ENCODE data around the gene SLN. TPM values are rescaled to one million over a fixed set of nuclear protein-coding genes. Genes with fewer than 3 reads are reported as not detected.

SLN gene
- total and polyA plus RNA-seq, 10 of the 15 experiments (the other 5 are each of a cell fraction or from before 2014, with no cell fraction given): 0.39 TPM; not detected in 9

- ChIA-PET SMC1A (ENCODE audit: uncharacterized antibody, unreplicated experiment) (interaction anchor here (0.7 to 4.1 kb wide), 22 partner anchors 9 to 177 kb away, joined by 3 to 33 read pairs (median 6); partner anchors contain the start of gene ALKBH8), POLR2A (interaction anchor here (0.7 kb wide), 1 partner anchor 114 kb away, joined by 3 read pairs; no protein-coding TSS in a partner anchor), RAD21 (ENCODE audit: unreplicated experiment) (interaction anchor here (0.9 to 3.0 kb wide), 9 partner anchors 8 to 177 kb away, joined by 3 to 28 read pairs (median 5); no protein-coding TSS in a partner anchor), CTCF (interaction anchor here (0.7 to 7.2 kb wide), 31 partner anchors 9 to 218 kb away, joined by 3 to 96 read pairs (median 4); no protein-coding TSS in a partner anchor)
- no peaks in the 10 kb centered on the region for H3K36me3 ChIP-seq (ENCODE audit: control insufficient read depth in 2 of 2, insufficient read depth in 2 of 2, low read length in 1 of 2)
- DNase-seq (ENCODE audit: low read depth, low spot score) (no peak), FAIRE-seq (no peak), ATAC-seq (no peak)
- no peaks in the 10 kb centered on the region for H3K79me2 ChIP-seq (ENCODE audit: control insufficient read depth, insufficient read depth, low read length)
- BruUV-seq (replicated peaks): no TSS peak
- no peak overlapping the region for H3K4me2 ChIP-seq (ENCODE audit: control insufficient read depth, insufficient read depth)
- no peak overlapping the region for H3K27ac ChIP-seq (ENCODE audit: control insufficient read depth, insufficient read depth)
- H3K9me3 ChIP-seq (replicated peaks; ENCODE audit: control insufficient read depth, insufficient read depth, low read length): no peaks in the 10 kb centered on the region
- H3K4me3 ChIP-seq: no peak overlapping the region
- H2AFZ ChIP-seq (ENCODE audit: control insufficient read depth, low read depth, low read length): no peak overlapping the region
- H3K9ac ChIP-seq (ENCODE audit: control insufficient read depth, insufficient read depth, low read length): no peak overlapping the region
- H3K27me3 ChIP-seq (replicated peaks in 1 of 2; ENCODE audit: control insufficient read depth in 2 of 2, insufficient read depth in 2 of 2, low read length in 1 of 2): no peaks in the 10 kb centered on the region
- WGBS (ENCODE audit: insufficient coverage, insufficient replicate concordance, low lambda C conversion rate, missing lambda C conversion rate): 33% methylated on average over 4 of the region's 4 CpGs
- TF ChIP-seq, protein P1, sequence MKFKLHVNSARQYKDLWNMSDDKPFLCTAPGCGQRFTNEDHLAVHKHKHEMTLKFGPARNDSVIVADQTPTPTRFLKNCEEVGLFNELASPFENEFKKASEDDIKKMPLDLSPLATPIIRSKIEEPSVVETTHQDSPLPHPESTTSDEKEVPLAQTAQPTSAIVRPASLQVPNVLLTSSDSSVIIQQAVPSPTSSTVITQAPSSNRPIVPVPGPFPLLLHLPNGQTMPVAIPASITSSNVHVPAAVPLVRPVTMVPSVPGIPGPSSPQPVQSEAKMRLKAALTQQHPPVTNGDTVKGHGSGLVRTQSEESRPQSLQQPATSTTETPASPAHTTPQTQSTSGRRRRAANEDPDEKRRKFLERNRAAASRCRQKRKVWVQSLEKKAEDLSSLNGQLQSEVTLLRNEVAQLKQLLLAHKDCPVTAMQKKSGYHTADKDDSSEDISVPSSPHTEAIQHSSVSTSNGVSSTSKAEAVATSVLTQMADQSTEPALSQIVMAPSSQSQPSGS (IDR thresholded peaks at IDR 0.05; ENCODE audit: low read length): no peak
- TF ChIP-seq NBN (IDR thresholded peaks at IDR 0.05) (no peak), MYB (IDR thresholded peaks at IDR 0.05; ENCODE audit: borderline replicate concordance, low read depth, low read length) (no peak)
- no peaks in the 10 kb centered on the region for H4K20me1 ChIP-seq (ENCODE audit: control insufficient read depth, insufficient read depth)
- intact Hi-C loops (cut with micrococcal nuclease; ENCODE audit: unreplicated experiment) (loop anchor here (2.0 kb wide), 1 partner anchor 31 kb away; no protein-coding TSS in a partner anchor), in situ Hi-C loops (cut with MboI) (loop anchor here (5.0 kb wide), 1 partner anchor 157 kb away; no protein-coding TSS in a partner anchor)
- H3K4me1 ChIP-seq (ENCODE audit: control insufficient read depth, insufficient read depth, low read length): no peaks in the 10 kb centered on the region
Observed at GRCh38 chr11:107740271-107740670, 28.4 kb upstream of the SLN start.

GRCh38 chr11:107736546-107736945, 24.7 kb upstream of the SLN start:
- no peaks in the 10 kb centered on the region; the same call in 1 of the 2 replicates for H3K4me1 ChIP-seq (ENCODE audit: control insufficient read depth, insufficient read depth, low read length)
- WGBS (ENCODE audit: insufficient coverage, insufficient replicate concordance, low lambda C conversion rate, missing lambda C conversion rate): 21% methylated on average over 1 of the region's 1 CpG
- ChIA-PET CTCF (no interaction called here), RAD21 (ENCODE audit: unreplicated experiment) (no interaction called here), POLR2A (no interaction called here), SMC1A (ENCODE audit: uncharacterized antibody, unreplicated experiment) (no interaction called here)
- in situ Hi-C loops (cut with MboI) (loop anchor here (5.0 kb wide), 1 partner anchor 49 kb away; no protein-coding TSS in a partner anchor), intact Hi-C loops (cut with micrococcal nuclease; ENCODE audit: unreplicated experiment) (no loop called here)
- FAIRE-seq: no peak
- no peak for ATAC-seq
- H3K9me3 ChIP-seq (replicated peaks; ENCODE audit: control insufficient read depth, insufficient read depth, low read length): no peaks in the 10 kb centered on the region
- no peaks in the 10 kb centered on the region for H3K36me3 ChIP-seq (ENCODE audit: control insufficient read depth in 2 of 2, insufficient read depth in 2 of 2, low read length in 1 of 2)
- H3K27ac ChIP-seq (ENCODE audit: control insufficient read depth, insufficient read depth): no peak overlapping the region
- H3K9ac ChIP-seq (ENCODE audit: control insufficient read depth, insufficient read depth, low read length): no peak overlapping the region
- DNase-seq (ENCODE audit: low read depth, low spot score): no peak
- BruUV-seq (replicated peaks): no TSS peak
- H3K4me3 ChIP-seq: no peak overlapping the region
- H2AFZ ChIP-seq (ENCODE audit: control insufficient read depth, low read depth, low read length): no peak overlapping the region
- H3K4me2 ChIP-seq (ENCODE audit: control insufficient read depth, insufficient read depth): no peak overlapping the region
- H3K79me2 ChIP-seq (ENCODE audit: control insufficient read depth, insufficient read depth, low read length): no peaks in the 10 kb centered on the region
- H4K20me1 ChIP-seq (ENCODE audit: control insufficient read depth, insufficient read depth): no peaks in the 10 kb centered on the region
- no peaks in the 10 kb centered on the region for H3K27me3 ChIP-seq (replicated peaks in 1 of 2; ENCODE audit: control insufficient read depth in 2 of 2, insufficient read depth in 2 of 2, low read length in 1 of 2)
- TF ChIP-seq NFYA (IDR thresholded peaks at IDR 0.05; ENCODE audit: borderline replicate concordance, low read depth, low read length) (no peak), CREM (IDR thresholded peaks at IDR 0.05; ENCODE audit: low read depth) (no peak), ZBTB40 (IDR thresholded peaks at IDR 0.05; ENCODE audit: borderline replicate concordance) (no peak), KDM1A (IDR thresholded peaks at IDR 0.05; ENCODE audit: borderline replicate concordance) (no peak)
- TF ChIP-seq, protein P2, sequence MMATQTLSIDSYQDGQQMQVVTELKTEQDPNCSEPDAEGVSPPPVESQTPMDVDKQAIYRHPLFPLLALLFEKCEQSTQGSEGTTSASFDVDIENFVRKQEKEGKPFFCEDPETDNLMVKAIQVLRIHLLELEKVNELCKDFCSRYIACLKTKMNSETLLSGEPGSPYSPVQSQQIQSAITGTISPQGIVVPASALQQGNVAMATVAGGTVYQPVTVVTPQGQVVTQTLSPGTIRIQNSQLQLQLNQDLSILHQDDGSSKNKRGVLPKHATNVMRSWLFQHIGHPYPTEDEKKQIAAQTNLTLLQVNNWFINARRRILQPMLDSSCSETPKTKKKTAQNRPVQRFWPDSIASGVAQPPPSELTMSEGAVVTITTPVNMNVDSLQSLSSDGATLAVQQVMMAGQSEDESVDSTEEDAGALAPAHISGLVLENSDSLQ (IDR thresholded peaks at IDR 0.05): no peak
- TF ChIP-seq, protein P1 (IDR thresholded peaks at IDR 0.05; ENCODE audit: low read length): no peak

Measured in GM12878 (cell line).